ENCODE results near the gene TTLL10. TPM values are rescaled to one million over a fixed set of nuclear protein-coding genes. Genes with fewer than 3 reads are reported as not detected.
"Not testable (repeated sequence)": the region's sequence is repeated elsewhere in the genome, so short reads cannot be mapped to it uniquely, and the experiment has no call there.

Gene TTLL10
- total RNA-seq, 1 experiment from 2014 or later, result not detected

DNA sequence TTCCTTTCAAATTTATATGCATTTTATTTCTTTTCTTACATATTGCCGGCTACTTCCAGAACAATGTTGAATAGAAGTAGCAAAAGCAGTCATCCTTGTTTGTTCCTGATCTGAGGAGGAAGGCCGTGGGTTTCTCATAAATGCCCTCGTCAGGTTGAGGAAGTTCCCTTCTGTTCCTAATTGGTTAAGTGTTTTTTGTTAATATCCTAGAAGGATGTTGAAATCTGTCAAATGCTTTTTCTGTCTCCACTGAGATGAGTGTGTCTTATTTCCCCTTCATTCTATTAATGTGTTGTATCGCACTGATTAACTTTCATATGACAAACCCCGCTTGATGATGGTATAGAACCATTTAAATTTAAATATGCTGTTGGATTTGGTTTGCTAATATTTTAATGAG is 15.4 kb downstream of the TTLL10 start:
- BruUV-seq (replicated peaks), result no TSS peak
- Mint-ChIP-seq H3K4me1 (ENCODE audit: insufficient read depth, unreplicated experiment) (no peaks in the 10 kb centered on the region), H3K36me3 (ENCODE audit: insufficient read depth, unreplicated experiment) (peaks cover 4% of the 10 kb centered on the region), H3K27ac (ENCODE audit: low read depth, unreplicated experiment) (no peak overlapping the region), H3K4me3 (ENCODE audit: unreplicated experiment) (no peak overlapping the region), H3K9me3 (ENCODE audit: unreplicated experiment) (peaks cover 2% of the 10 kb centered on the region), H3K27me3 (ENCODE audit: insufficient read depth, unreplicated experiment) (peaks cover 29% of the 10 kb centered on the region)
- DNase-seq (ENCODE audit: unreplicated experiment), result no peak
- ChIA-PET POLR2A (no interaction called here), CTCF (no interaction called here)
- intact Hi-C loops (cut with micrococcal nuclease), result no loop called here
- TF ChIP-seq, protein P1, sequence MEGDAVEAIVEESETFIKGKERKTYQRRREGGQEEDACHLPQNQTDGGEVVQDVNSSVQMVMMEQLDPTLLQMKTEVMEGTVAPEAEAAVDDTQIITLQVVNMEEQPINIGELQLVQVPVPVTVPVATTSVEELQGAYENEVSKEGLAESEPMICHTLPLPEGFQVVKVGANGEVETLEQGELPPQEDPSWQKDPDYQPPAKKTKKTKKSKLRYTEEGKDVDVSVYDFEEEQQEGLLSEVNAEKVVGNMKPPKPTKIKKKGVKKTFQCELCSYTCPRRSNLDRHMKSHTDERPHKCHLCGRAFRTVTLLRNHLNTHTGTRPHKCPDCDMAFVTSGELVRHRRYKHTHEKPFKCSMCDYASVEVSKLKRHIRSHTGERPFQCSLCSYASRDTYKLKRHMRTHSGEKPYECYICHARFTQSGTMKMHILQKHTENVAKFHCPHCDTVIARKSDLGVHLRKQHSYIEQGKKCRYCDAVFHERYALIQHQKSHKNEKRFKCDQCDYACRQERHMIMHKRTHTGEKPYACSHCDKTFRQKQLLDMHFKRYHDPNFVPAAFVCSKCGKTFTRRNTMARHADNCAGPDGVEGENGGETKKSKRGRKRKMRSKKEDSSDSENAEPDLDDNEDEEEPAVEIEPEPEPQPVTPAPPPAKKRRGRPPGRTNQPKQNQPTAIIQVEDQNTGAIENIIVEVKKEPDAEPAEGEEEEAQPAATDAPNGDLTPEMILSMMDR (IDR thresholded peaks at IDR 0.05; ENCODE audit: unreplicated experiment), result no peak

DNA sequence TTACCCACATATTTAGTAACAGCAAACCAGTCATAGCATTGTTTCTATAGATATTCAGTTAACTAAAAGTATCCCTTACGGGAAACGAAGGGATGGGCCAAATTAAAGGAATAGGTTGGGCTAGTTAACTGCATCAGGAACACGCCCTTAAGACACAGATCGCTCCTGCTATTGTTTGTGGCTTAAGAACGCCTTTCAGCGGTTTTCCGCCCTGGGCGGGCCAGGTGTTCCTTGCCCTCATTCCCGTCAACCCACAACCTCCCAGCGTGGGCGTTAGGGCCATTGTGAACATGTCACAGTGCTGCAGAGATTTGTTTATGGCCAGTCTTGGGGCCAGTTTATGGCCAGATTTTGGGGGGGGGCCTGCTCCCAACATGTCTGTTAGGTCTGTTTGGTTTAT is 18.1 kb downstream of the TTLL10 start:
- no peak for DNase-seq (ENCODE audit: unreplicated experiment)
- TF ChIP-seq, protein P1 (IDR thresholded peaks at IDR 0.05; ENCODE audit: unreplicated experiment), result no peak
- BruUV-seq (replicated peaks), result no TSS peak
- Mint-ChIP-seq H3K4me1 (ENCODE audit: insufficient read depth, unreplicated experiment) (no peaks in the 10 kb centered on the region), H3K36me3 (ENCODE audit: insufficient read depth, unreplicated experiment) (peaks cover 4% of the 10 kb centered on the region), H3K27me3 (ENCODE audit: insufficient read depth, unreplicated experiment) (peaks cover 29% of the 10 kb centered on the region), H3K4me3 (ENCODE audit: unreplicated experiment) (no peak overlapping the region), H3K9me3 (ENCODE audit: unreplicated experiment) (peaks cover 12% of the 10 kb centered on the region), H3K27ac (ENCODE audit: low read depth, unreplicated experiment) (no peak overlapping the region)
- POLR2A ChIA-PET, result no interaction called here
- intact Hi-C loops (cut with micrococcal nuclease), result no loop called here
- CTCF ChIA-PET, result no interaction called here

DNA sequence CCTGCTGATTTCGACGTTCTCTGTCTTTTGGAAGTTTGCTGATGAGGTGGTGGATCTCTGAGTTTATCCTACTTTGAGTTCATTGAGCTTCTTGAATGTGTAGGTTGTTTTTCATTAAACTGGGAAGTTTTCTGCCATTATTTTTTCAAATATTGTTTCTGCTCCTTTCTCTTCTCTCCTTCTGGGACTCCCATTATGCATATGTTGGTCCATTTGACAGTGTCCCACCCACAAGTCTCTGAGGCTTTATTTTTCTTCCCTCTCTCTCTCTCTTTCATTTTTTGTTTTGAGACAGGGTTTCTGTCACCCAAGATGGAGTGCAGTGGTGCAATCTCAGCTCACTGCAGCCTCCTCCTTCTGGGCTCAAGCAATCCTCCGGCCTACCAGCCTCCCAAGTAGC is 21.0 kb downstream of the TTLL10 start:
- Mint-ChIP-seq H3K27me3 (ENCODE audit: insufficient read depth, unreplicated experiment) (peaks cover 18% of the 10 kb centered on the region), H3K4me1 (ENCODE audit: insufficient read depth, unreplicated experiment) (no peaks in the 10 kb centered on the region), H3K4me3 (ENCODE audit: unreplicated experiment) (no peak overlapping the region), H3K36me3 (ENCODE audit: insufficient read depth, unreplicated experiment) (no peaks in the 10 kb centered on the region), H3K27ac (ENCODE audit: low read depth, unreplicated experiment) (no peak overlapping the region), H3K9me3 (ENCODE audit: unreplicated experiment) (peaks cover 12% of the 10 kb centered on the region)
- TF ChIP-seq, protein P1 (IDR thresholded peaks at IDR 0.05; ENCODE audit: unreplicated experiment), result no peak
- BruUV-seq (replicated peaks), result no TSS peak
- ChIA-PET CTCF (no interaction called here), POLR2A (interaction anchor here (1.0 kb wide), 1 partner anchor 37 kb away, joined by 3 read pairs; no protein-coding TSS in a partner anchor)
- DNase-seq (ENCODE audit: unreplicated experiment), result no peak
- intact Hi-C loops (cut with micrococcal nuclease), result no loop called here

DNA sequence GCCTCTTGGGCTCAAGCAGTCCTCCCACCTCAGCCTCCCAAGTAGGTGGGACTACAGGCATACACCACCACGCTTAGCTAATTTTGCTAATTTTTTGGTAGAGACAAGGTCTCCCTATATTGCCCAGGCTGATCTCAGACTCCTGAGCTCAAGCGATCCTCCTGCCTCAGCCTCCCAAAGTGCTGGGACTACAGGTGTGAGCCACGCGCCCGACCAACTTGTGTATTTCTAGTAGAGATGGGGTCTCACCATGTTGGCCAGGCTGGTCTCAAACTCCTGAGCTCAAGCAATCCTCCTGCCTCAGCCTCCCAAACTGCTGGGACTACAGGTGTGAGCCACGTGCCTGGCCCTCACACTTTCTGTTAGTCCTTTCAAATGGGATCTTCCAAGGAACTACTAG is 22.0 kb downstream of the TTLL10 start:
- H3K4me1 Mint-ChIP-seq (ENCODE audit: insufficient read depth, unreplicated experiment); BruUV-seq (replicated peaks); H3K27me3 Mint-ChIP-seq (ENCODE audit: insufficient read depth, unreplicated experiment); DNase-seq (ENCODE audit: unreplicated experiment); intact Hi-C loops (cut with micrococcal nuclease); H3K4me3 Mint-ChIP-seq (ENCODE audit: unreplicated experiment); H3K27ac Mint-ChIP-seq (ENCODE audit: low read depth, unreplicated experiment); H3K36me3 Mint-ChIP-seq (ENCODE audit: insufficient read depth, unreplicated experiment): not testable (repeated sequence)
- ChIA-PET CTCF (interaction anchor here (0.9 kb wide), 1 partner anchor 12 kb away, joined by 3 read pairs; no protein-coding TSS in a partner anchor), POLR2A (interaction anchor here (0.7 kb wide), 2 partner anchors 29 to 85 kb away, joined by 3 read pairs; no protein-coding TSS in a partner anchor)
- H3K9me3 Mint-ChIP-seq (ENCODE audit: unreplicated experiment), result peaks cover 12% of the 10 kb centered on the region
